CD4-positive, alpha-beta T cell treated with Interleukin-6 at 100 ng/mL for 8 hours (primary cell): Measurements from ENCODE around the gene HYAL1.
A peak's percentile ranks its signal among the peaks of the same experiment; 100 is the strongest.

Source experiments
- DNase-seq: peaks from one replicate; pipeline ENCODE4 v3.0.0-alpha.2; 2020; ENCODE audit warnings: mixed read lengths, low spot score

HYAL1 gene

DNA sequence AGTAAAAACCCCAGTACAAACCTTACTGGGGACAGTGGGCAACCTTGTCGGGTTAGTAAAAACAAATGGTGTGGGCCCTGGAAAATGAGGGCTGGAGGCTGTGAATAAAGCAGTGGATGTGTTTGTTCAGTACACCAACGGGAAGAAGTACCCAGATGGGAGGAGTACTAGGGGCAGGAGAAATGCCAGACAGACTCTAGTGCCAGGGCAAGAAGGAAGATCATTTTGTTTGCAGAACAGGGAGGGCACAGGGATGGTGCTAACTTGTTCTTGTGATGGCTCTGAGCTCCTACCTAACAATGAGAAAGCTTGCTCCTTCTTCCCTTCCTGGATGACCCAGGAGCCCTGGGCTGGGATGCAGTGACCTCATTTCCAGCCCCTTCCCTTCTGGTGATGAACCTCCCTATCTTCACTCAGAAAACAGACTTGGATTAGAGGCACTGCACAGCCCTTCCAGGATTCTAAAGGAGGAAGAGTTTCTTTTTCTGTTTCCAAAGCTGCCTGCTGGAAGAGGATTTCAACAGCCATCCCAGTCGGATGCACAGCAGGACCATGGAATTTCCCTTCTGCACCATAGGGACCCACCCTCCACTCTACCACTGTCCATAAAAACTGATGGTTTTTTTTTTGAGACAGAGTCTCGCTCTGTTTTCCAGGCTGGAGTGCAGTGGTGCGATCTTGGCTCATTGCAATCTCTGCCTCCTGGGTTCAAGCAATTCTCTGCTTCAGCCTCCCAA lies 31.1 kb upstream of the HYAL1 start:
- DNase-seq, result no peak

DNA sequence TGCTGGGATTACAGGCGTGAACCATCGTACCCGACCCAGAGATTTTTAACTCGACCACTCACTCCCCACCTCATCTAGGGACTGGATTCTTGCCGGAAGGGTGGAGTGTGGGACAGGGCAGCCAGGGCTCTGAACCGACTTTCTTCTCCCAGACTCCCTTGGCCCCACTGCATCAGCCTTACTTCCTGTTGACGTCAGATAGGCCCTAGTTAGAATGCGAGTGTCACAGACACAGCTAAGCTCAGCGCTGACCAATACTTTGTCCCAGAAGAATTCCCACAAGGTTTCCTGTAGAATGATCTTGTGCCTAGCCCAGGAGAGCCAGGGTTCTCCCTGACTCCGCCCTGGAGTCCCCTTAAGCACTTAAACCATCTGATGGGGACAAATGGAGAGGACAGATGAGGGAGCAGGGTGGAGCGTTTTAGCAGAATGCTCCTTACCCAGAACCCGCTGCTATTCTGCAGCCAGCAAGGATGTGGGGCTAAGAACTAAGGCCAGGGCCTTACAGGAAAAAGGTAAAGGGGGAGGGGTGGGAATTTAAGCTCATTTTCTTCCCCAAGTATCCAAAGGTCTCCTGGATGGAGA lies 30.5 kb upstream of the HYAL1 start:
- no peak for DNase-seq

DNA sequence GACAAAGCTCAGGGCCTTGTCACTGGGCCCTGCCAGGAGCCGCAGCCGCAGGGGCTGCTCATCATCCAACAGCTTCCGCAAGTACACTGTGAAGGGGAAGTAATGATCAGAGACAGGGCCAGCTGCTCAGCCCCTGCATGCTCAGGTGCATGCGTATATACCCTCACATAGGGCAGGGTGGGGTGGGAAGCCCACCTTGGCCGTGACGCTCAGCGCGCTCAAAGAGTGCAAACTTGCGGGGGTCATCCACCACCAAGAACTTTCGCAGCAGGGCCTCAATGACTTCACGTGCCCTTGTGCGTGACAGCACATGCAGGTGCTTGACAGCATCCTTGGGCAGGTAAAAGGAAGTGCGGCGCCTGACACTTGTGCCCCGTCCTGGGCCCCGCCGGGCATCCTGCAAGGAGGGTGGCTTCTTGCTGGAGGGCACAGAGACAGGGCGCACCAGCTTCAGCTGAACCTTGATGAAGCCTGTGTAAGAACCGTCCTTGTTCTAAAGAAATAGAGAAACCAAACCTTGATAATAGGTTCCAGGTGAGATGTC lies 28.1 kb upstream of the HYAL1 start:
- DNase-seq, result no peak

DNA sequence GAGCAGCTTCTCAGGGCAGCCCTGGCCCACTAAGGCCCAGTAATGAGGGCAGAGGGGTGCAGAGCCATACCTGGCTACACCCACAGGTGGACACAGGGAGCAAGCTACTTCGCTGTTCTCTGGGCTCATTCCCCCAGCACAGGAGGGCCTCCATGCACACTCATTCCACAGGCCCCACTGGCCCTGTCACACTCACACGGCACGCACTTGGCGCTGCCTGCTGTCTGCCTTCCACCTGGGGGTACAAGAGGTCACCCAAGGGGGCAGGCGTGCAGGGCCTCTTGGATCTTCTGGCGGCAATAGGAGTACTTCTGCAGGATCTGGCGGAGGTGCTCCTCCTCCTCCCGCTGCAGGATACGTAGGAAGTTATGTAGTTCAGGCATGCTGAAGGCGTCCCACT lies 27.0 kb upstream of the HYAL1 start:
- no peak for DNase-seq

DNA sequence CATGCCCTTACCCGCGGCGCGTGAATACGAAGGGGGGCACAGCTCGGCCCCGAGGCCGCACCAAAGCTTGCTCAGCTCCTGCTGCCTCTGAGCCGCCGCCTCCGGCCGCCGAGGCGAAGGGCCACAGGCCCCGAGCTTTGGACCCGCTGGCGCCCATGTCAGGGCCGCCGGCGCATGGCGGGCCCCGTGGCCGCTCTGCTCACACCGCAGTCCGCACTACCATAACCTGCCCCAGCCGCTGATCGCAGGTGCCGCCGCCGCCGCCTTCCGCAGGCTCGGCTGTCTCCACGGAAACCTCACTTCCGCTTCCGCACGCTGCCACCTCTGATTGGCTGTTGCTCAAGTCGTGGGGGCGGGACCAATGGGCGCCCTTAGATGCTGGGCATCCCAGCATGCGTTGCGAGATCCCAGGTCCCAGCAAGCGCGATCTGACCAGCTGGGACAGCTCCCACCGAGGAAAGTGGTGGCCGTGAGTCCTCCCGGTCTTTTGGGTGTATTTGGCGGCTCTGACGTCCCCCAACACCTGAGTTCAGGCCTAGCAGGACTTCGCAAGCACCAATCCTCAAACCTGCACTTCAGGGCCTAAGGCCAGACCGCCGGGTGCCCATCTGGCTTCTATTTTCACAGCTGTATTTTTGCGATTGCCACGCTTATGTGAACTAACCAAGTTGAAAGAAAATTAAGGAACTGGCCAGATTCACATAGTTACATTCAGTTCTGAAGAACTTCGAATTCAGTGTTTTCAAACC lies 24.7 kb upstream of the HYAL1 start, which contains the start of gene TUSC2:
Gene TUSC2, minus strand, starts transcription at position 281 of the 749 bp plus-strand sequence. Its CDS starts 124 bp downstream, at position 157.
- peak; percentile 94 for DNase-seq

DNA sequence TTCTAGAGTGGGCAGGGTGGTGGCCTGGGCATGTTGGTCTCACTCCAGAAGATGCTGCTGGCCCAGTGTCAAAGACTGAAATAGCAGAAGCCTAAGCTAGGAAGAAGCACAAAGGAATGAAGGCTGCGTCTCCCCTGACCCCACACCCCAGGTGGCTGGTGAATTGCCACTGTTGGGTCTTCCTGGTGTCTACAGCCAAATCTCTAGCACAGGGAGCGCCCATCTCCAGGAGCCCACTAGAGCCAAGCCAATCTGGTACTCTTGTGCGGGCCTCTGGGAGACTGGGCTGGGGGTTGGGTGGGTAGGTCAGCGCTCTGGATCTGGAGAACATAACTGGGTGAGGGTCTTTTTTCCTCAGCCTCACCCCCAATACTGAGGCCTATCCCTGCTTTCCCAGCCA lies 23.8 kb upstream of the HYAL1 start:
- no peak for DNase-seq

DNA sequence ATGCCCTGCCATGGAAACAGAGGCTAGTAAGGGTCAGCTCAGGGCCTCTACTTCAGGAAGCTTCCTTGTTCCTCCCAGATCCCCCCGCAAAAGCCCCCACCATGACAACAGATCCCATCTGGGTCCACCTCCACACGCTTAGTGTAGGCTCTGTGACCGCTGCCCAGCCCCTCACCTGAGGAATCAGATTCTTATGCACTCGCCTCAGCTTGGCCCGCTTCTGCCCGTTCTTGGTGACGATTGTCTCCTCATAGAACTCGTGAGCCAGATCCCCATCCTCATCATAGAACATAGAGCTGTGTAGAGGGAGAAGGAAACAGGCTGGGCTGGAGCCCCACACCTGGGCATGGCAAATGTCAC lies 22.8 kb upstream of the HYAL1 start:
- no peak for DNase-seq

DNA sequence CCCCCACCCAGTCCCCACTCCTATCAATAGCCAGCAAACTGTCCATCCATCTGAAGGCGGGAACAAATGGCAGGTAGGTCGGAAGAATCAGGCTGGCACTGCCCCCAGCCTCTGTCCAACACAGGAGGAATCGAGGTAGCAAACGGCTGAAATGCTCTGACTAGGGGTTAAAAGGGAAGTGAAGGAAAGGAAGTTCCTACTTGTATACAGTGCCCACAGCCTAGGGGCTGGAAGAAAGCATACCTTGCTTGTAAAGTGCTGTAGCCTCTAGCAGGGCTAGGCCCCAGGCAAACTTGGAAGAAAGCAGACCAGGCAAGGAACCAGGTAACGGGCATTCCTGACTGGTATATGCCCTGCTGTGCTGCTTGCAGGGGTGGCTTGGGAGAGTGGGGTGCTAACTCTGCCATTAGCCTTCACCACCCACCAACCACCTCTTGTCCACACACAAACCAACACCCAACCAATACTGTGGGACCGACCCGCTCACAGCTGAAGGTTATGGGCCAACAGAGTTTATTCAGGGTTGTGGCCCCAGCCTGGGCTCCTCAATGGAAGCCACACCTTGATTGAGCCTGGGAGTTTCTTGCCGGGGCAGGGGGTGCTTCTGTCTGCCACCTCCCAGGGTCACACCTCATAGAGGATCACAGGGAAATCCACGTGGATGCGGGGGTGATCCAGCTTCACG lies 22.3 kb upstream of the HYAL1 start:
- no peak for DNase-seq

DNA sequence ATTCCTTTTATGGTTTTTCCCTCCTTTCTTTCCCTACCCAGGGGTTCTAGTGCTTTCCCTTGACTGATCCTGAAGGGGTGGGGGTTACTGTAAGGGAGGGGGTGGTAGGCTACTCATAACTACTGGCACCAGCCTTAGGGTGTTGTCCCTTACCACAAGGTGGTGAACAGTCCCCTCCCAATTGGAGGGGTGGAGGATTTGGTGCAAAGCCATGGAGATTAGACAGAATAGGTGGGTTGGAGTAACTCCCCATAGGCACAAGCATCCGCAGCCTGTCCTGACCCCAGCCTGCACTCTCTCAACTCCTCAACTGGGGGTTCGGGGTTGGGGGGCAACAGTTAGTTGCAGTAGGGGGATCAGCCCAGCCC lies 21.7 kb upstream of the HYAL1 start:
- DNase-seq, result no peak

DNA sequence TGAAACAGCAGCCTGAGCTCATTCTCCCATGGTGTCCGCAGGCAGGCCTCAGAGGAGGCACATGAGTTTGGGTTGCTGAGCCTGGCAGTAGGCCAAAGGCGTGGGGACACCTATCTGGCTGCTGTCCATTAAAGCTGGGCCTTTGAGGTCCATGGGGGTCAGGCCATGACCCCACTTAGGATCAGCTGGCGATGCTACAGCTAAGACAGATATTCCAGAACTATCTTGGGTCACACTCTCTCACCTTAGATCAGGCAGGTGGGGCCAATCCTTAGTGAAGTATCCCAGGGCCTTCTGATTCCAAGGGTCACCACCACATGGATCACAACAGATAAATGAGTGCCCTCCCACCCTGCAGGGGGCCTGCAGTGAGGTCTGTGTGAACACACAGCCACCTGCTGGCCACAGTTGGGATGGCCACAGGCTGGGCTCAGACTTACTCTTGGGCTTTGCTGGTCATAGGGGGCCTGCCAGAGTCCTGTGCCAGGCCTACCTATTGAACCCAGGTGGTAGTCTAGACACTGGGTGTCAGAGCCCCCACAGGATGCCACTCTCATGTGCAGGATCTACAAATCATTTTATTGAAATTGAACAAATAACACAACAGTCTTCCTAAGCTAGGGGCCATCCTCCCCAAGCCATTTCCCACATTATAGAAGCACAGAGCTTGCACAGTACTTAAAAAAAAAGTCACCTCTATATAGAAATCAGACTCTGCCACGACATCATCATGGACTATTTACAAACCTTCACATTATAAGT lies 21.2 kb upstream of the HYAL1 start:
- DNase-seq, result peak; percentile 45

DNA sequence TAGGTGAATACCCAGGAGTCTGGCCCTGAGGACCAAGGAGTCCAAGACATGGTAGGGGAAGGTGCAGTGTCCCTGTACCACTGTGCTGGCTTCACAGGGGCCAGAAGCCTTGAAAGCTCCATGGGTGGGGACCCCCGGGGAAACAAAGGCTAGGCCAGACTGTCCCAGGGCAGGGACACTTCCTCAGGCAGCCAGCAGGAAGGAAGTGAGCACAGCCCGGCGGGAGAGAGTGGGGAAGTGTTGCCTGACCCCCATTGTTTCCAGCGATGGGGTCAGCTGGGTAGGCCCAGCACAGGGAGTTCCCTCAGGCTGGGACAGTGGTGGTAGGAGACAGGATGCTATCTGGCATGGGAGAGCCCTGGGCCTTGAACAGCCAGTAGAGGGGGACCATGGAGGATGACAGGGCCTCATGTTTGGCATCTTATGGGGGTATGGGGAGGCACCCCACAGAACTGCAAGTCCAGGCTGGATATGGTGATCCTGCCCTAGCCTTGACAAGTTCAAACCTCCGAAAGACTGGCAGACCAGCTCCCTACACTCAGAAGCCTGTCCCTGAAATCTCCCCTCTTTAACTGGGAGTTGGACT lies 20.3 kb upstream of the HYAL1 start:
- DNase-seq, result no peak

DNA sequence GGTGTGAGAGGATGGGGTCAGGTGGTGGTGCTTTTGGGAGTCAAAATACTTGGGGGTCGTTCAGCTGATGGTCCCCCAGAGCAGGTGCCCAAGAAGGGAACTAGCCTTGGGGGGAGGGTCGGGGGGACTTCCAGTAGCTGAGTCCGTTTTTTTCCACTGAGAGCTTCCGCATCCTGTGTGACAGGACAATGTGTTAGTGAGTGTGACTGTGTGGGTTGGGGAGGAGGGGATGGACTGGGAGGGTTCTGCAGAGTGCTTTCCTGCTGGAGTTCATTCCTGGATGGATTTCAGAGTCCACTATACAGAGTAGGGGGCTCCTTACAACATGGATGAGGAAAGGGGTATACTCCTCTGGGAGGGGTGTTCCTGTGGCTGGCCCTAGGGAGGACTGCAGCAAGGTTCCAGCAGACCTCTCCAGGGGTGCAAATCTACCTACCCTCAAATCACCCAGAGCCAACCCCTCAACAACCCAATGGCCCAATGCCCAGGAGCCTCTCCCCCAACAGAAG lies 19.8 kb upstream of the HYAL1 start:
- no peak for DNase-seq

DNA sequence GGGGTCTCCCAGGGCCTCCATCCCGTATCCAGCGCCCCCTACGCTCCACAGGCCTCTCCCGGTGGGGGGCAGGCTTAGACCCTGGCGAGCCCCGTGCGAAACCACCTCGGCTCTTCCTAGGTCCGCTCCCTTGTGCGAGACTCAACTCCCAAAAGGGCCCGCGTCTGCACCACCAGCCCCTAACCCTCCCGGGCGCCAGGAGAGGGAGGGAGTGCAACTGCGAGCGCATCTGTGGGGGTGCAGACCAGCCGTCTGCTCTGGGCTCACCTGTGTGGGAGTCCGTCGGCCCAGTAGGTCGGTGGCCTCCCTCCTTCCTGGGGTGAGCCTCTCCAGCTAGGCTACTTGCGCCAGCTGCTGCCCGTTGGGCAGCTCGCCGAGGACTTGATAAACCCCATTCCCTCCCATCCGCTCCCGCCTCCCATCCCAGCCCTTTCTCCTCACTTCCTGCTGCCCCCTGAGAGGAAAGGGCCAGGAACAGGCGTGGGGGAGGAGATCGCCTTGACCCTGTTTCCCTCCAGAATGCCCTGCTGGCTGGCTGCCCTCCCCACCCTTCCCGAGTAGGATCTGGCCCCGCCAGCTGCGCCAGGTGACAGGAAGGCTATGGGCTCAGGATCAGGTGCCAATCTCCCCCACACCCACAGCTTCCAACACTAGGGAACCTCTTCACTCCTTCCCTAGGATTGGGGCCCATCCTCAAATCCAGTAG lies 19.2 kb upstream of the HYAL1 start, which contains the start of gene HYAL2:
Gene HYAL2, minus strand, starts transcription at position 360 of the 706 bp plus-strand sequence. CDS start 2,256 bp downstream, outside the sequence.
- no peak for DNase-seq

DNA sequence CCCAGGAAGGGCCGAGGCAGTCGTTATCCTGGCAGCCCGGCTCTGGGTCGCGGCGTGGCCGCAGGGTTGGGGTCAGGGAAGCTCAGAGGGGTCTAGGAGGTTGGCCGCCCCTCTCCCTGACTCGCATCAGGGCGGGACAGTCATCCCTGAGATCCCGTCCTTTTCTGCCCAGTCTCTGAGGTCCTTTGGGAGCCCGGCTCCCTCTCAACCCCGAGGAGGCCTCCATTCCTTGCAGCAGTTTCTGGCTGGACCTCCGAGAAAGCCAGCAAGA lies 18.7 kb upstream of the HYAL1 start:
- no peak for DNase-seq

DNA sequence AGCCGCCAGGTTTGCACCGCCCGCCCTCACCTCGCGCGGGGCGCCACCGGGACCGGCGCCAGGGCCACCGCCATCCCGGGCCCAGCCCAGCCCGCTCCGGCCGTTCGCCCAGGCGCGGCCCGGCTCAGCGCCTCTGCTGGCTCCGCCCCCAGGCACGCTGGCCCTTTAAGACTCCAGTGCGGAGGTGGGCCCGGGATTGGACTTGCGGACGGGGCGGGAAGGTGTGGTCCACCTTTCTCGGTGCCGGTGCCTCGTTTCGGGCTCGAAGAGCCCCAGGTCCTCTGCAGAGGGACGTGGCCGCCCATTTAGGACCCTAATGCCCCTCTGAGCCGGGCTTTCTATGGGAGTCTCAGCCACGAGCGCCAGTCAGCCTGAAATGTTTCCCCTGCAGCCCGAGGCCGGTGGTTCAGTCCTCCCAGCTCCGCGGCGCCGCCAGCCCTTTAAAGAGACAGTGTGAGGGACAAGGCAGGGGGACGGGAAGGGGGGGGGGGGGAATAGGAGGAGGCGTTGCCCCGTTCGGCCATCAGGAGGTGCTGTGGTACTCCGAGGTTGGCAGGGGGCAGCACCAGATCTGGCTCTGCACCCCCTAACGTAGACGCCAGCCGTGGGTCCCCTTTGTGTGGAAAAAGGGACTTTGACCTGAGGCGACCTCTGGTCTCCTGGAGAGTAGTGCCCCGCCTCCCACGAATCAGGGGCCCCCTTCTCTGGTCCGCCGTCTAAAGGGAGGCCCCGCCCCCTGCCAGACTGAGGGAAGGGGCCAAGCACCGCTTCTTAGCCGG lies 18.2 kb upstream of the HYAL1 start:
- DNase-seq, result peak; percentile 78

DNA sequence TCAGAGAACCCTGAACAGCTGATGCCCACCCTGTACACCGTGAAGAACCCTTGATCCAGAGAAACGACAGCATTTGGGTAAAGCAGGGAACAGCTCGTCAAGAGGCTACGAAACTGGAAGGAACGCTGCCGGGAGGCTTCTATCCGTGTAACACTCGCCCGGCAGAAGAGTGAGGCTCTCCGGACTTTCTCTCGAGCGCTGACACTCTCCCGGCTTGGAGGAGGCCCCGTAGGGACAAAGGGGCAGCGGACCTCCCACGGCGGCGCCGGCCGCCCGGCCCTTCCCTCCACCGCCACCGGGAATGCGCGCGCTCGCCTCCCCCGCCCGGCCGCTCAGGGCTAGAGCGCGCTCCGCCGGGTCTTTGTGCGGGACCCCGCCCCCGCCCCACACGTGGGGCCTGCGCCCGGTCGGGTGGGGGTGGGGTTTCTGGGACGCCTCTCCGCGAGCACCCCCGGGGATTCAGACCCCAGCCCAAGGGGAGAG lies 17.5 kb upstream of the HYAL1 start:
- peak; percentile 58 for DNase-seq

DNA sequence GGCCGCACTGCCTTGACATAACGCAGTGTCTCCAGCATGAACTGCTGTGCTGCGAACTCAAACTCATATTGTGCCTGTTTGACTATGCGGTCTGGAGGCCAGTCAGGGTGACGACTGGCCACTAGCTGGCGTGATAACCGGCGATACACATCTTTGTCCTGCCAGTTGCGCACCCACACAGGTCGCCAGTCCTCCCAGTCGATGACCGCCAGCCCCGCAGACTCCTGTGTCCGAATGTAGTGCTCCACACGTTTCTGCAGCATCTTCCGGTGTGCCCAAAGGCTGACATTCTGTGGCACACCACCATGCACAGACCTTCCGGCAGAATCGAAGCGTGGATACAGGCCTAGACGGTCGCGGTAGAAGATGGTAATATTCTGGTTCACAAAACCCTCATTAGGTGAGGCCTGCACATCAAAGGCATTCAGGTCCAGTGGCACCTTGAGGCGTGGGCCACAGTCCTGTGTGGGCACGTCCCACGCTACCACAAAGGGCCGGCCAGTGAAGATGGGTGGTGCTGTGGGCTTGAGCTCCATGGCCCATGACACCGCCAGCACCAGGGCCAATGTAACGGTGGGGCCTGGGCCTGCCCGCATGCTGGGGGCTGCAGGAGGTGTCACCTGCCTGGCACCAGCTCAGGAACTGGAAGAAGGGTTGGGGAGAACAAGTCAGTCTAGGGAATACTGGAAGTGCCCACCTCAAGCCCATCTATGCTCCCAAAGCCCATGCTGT lies 16.7 kb upstream of the HYAL1 start:
- no peak for DNase-seq

DNA sequence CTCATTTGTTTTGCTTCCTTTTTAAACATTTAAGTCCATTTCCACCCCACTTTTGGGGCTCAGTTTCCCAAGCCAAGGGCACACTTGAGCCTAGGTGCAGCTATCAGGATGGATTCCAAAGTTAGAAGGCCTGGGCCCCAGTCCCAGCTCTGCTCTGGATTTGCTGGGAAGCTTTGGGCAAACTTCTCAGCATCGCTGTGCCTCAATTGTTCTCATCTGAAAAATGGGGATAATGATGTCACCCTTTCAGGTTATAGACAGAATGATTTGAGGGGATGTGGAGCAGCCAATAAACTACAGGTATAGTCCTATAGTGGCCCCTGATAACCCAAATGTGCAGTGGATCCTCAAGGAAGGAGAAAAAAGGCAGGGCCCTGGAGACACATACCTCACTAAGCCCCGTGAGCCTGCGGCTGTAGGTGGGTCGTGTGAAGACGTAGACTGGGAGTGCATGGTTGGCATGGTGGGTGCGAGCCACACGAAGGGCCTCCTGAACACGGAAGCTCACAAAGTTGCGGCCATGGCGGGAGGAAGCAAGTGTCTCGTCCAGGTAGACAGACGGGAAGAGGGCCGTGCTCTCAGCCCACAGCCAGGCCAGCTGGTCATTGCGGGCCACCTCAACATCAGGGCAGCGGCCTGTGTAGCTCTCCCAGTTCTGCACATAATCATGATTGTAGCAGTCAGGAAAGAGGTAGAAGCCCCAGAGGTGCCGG lies 16.0 kb upstream of the HYAL1 start:
- no peak for DNase-seq
